Loucy (cell line): ENCODE measurements around the gene DMRTC2.

Experiments used
- H2AFZ ChIP-seq: fragments of 200-600 bp; sonication (generic); 2 replicates; pipeline ENCODE4 v1.6.0; 2016; ENCODE audit warnings: antibody characterized with exemption, mild to moderate bottlenecking, low read length, moderate library complexity
- H3F3A ChIP-seq: fragments of 200-600 bp; 2 replicates; pipeline ENCODE4 v1.6.0; 2016; ENCODE audit warnings: antibody characterized with exemption, low read depth, mild to moderate bottlenecking
- H3K27me3 ChIP-seq: fragments of 200-600 bp; sonication (generic); 2 replicates; pipeline ENCODE4 v1.6.1; 2014; ENCODE audit warnings: low read length, mild to moderate bottlenecking; ENCODE audit not compliant: insufficient read depth, poor library complexity, severe bottlenecking
- H3K36me3 ChIP-seq: fragments of 200-600 bp; sonication (generic); 2 replicates; pipeline ENCODE4 v1.6.1; 2016; ENCODE audit warnings: low read length; ENCODE audit not compliant: insufficient read depth
- H3K4me1 ChIP-seq: fragments of 200-600 bp; sonication (generic); 2 replicates; pipeline ENCODE4 v1.5.1; 2014; ENCODE audit warnings: low read length, mild to moderate bottlenecking; ENCODE audit not compliant: insufficient read depth, poor library complexity, severe bottlenecking
- H3K4me2 ChIP-seq: fragments of 200-600 bp; sonication (generic); 2 replicates; pipeline ENCODE4 v1.6.0; 2014; ENCODE audit warnings: antibody characterized with exemption, low read length, low read depth, mild to moderate bottlenecking; ENCODE audit not compliant: poor library complexity, severe bottlenecking
- H3K4me3 ChIP-seq: fragments of 200-600 bp; sonication (generic); 2 replicates; pipeline ENCODE4 v1.5.1; 2014; ENCODE audit warnings: low read length, mild to moderate bottlenecking, mixed read lengths; ENCODE audit not compliant: poor library complexity, severe bottlenecking
- H3K79me2 ChIP-seq: fragments of 200-600 bp; sonication (generic); 2 replicates; pipeline ENCODE4 v1.6.1; 2014; ENCODE audit warnings: low read length; ENCODE audit not compliant: insufficient read depth
- H3K9ac ChIP-seq: fragments of 200-600 bp; sonication (generic); 2 replicates; pipeline ENCODE4 v1.6.0; 2014; ENCODE audit warnings: mild to moderate bottlenecking, low read depth, low read length, moderate library complexity; ENCODE audit not compliant: poor library complexity, severe bottlenecking
- H3K9me2 ChIP-seq: fragments of 200-600 bp; sonication (generic); replicated peaks from 2 replicates; pipeline ENCODE4 v1.6.1; 2016; ENCODE audit warnings: low read depth, low read length, mixed read lengths
- H3K9me3 ChIP-seq: fragments of 200-600 bp; sonication (generic); 2 replicates; pipeline ENCODE4 v1.6.1; 2014; ENCODE audit warnings: mild to moderate bottlenecking, antibody characterized with exemption, low read length, low read depth; ENCODE audit not compliant: insufficient read depth
- H4K20me1 ChIP-seq: fragments of 200-600 bp; sonication (generic); 2 replicates; pipeline ENCODE4 v1.6.0; 2014; ENCODE audit warnings: antibody characterized with exemption, low read length, mild to moderate bottlenecking; ENCODE audit not compliant: insufficient read depth, poor library complexity, severe bottlenecking
- CTCF ChIP-seq: fragments of 200-600 bp; sonication (generic); conservative IDR thresholded peaks from 2 replicates; pipeline ENCODE4 v1.5.1; 2014; ENCODE audit warnings: mild to moderate bottlenecking, antibody characterized with exemption, low read length
- EZH2phosphoT487 ChIP-seq: fragments of 200-600 bp; IDR thresholded peaks from 2 replicates; pipeline ENCODE4 v1.6.1; 2018; ENCODE audit warnings: antibody characterized with exemption, mild to moderate bottlenecking, moderate library complexity, borderline replicate concordance

DMRTC2 gene

DNA sequence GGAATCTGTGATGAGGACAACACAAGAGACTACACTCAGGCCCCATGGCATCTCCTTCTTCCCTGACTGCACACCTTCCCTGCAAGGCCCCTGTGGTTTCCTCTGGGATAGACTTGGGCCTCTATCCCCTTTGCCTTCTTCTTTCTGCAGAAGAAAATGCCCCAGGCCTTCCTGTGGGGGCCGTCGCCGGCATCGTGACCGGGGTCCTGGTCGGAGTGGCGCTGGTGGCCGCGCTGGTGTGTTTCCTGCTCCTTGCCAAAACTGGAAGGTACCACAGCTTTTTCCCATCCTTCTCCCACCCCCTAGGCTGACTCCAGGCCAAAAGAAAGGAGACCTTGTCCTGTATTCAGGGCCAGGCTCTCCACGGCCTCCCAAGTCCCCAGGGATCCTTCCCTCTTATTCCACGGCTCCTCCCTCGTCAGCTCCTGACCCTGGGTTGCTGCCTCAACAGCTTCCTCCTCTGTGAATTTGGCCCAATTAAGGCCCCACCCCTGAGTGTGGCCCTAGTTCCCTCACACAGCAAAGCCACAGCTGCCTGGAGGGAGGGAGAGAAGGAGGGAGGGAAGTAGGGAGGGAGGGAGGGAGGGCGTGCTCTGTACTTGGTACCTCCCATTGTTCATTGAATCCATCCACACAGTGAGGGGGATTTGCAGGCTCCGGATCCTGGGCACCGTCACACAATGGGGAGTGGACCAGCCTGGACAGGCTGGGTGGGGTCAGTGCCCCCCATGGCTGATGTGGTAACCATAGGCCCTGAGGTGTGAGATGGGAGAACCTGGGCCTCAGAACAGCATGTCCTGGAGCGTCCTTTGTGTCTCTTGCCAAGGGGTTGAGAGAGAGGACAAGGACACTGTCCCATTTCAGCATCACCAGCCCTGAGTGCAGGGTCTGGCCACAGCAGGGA lies 35.9 kb upstream of the DMRTC2 start:
- H3F3A ChIP-seq, result no peaks in the 10 kb centered on the region
- no peak overlapping the region for H3K4me2 ChIP-seq
- no peak overlapping the region for H2AFZ ChIP-seq
- no peaks in the 10 kb centered on the region for H3K27me3 ChIP-seq
- no peak overlapping the region for H3K4me3 ChIP-seq
- H3K36me3 ChIP-seq, result no peaks in the 10 kb centered on the region
- no peaks in the 10 kb centered on the region for H3K79me2 ChIP-seq
- no peak overlapping the region for H3K9ac ChIP-seq
- no peaks in the 10 kb centered on the region for H3K9me3 ChIP-seq
- H4K20me1 ChIP-seq, result no peaks in the 10 kb centered on the region
- no peak for TF ChIP-seq EZH2phosphoT487
- no peaks in the 10 kb centered on the region for H3K9me2 ChIP-seq
- H3K4me1 ChIP-seq, result no peaks in the 10 kb centered on the region

- Histone ChIP-seq H3K4me1 (no peaks in the 10 kb centered on the region), H3K4me3 (no peak overlapping the region), H3K9me3 (no peaks in the 10 kb centered on the region), H4K20me1 (no peaks in the 10 kb centered on the region), H3K79me2 (no peaks in the 10 kb centered on the region), H3K27me3 (no peaks in the 10 kb centered on the region), H3F3A (no peaks in the 10 kb centered on the region), H3K36me3 (no peaks in the 10 kb centered on the region), H3K9me2 (no peaks in the 10 kb centered on the region), H3K4me2 (no peak overlapping the region), H3K9ac (no peak overlapping the region), H2AFZ (no peak overlapping the region)
- TF ChIP-seq EZH2phosphoT487 (no peak), CTCF (no peak)
Measured at GRCh38 chr19:41810301-41810700, 34.5 kb upstream of the DMRTC2 start.

- Histone ChIP-seq H3K4me1 (no peaks in the 10 kb centered on the region), H2AFZ (no peak overlapping the region), H3K9me3 (no peaks in the 10 kb centered on the region), H4K20me1 (no peaks in the 10 kb centered on the region), H3F3A (no peaks in the 10 kb centered on the region), H3K27me3 (no peaks in the 10 kb centered on the region), H3K9me2 (no peaks in the 10 kb centered on the region), H3K9ac (no peak overlapping the region), H3K4me2 (no peak overlapping the region), H3K36me3 (no peaks in the 10 kb centered on the region), H3K79me2 (no peaks in the 10 kb centered on the region), H3K4me3 (no peak overlapping the region)
- no peak for TF ChIP-seq EZH2phosphoT487
- TF ChIP-seq CTCF, result no peak
Measured at GRCh38 chr19:41811036-41811435, 33.8 kb upstream of the DMRTC2 start.
